Sigmoid colon (tissue), 4 donors: Measurements from ENCODE around the gene SPIN1.

Experiments
- CTCF ChIP-seq, 4 experiments: fragments of 450-650 bp in 3 of 4; fragments of 200-600 bp in 1 of 4; IDR thresholded peaks; one replicate each; pipeline ENCODE4 v1.5.1; 2016 to 2019; ENCODE audit warnings: antibody characterized with exemption in 4 of 4, mild to moderate bottlenecking in 3 of 4, moderate library complexity in 2 of 4
- EP300 ChIP-seq, 4 donors: sonication (generic); formaldehyde crosslinking; IDR thresholded peaks; one replicate each; pipeline ENCODE4 v1.6.1; 2017; ENCODE audit warnings: antibody characterized with exemption in 4 of 4
- POLR2A ChIP-seq, 2 donors: fragments of 450-650 bp; IDR thresholded peaks; one replicate each; pipeline ENCODE4 v1.6.1; 2016; ENCODE audit warnings: antibody characterized with exemption in 2 of 2, mild to moderate bottlenecking in 2 of 2, moderate library complexity in 2 of 2
- POLR2AphosphoS5 ChIP-seq, 4 donors: sonication (generic); formaldehyde crosslinking; IDR thresholded peaks; one replicate each; pipeline ENCODE4 v1.6.1; 2017; ENCODE audit warnings: antibody characterized with exemption in 4 of 4

GRCh38 chr9:88378317-88378716, 9.9 kb upstream of the SPIN1 start:
- TF ChIP-seq CTCF (IDR thresholded peaks at IDR 0.05): no peak
- no peak for TF ChIP-seq POLR2AphosphoS5 (IDR thresholded peaks at IDR 0.05)
- TF ChIP-seq POLR2A (IDR thresholded peaks at IDR 0.05): no peak
- TF ChIP-seq EP300 (IDR thresholded peaks at IDR 0.05): no peak
